Endodermal cell (in vitro differentiated cells): ENCODE results near the gene CYP2W1. TPM values are rescaled to one million over a fixed set of nuclear protein-coding genes. Genes with fewer than 3 reads are reported as not detected.

Experiments used
- DNase-seq: peaks from one replicate; pipeline ENCODE4 v3.0.0-alpha.2; 2017
- H3K27ac ChIP-seq: 2 replicates; pipeline ENCODE4 v1.5.1; 2013; ENCODE audit warnings: mild to moderate bottlenecking, low read depth, low read length, moderate library complexity
- H3K27me3 ChIP-seq: 2 replicates; pipeline ENCODE4 v1.6.1; 2013; ENCODE audit warnings: mild to moderate bottlenecking, low read length, moderate library complexity; ENCODE audit not compliant: insufficient read depth, control insufficient read depth, poor library complexity, severe bottlenecking
- H3K36me3 ChIP-seq: 2 replicates; pipeline ENCODE4 v1.7.0; 2013; ENCODE audit warnings: mild to moderate bottlenecking, low read length, moderate library complexity; ENCODE audit not compliant: control insufficient read depth, insufficient read depth
- H3K4me1 ChIP-seq: one replicate; pipeline ENCODE4 v1.7.0; 2013; ENCODE audit warnings: low read length; ENCODE audit not compliant: control insufficient read depth, insufficient read depth
- H3K4me3 ChIP-seq: 2 replicates; pipeline ENCODE4 v1.5.1; 2013; ENCODE audit warnings: mild to moderate bottlenecking, low read length, moderate library complexity
- H3K9ac ChIP-seq: 2 replicates; pipeline ENCODE4 v1.6.1; 2013; ENCODE audit warnings: mild to moderate bottlenecking, low read length, moderate library complexity; ENCODE audit not compliant: poor library complexity, severe bottlenecking; ENCODE audit errors: extremely low read depth
- H3K9me3 ChIP-seq: 2 replicates; pipeline ENCODE4 v1.6.1; 2013; ENCODE audit warnings: mild to moderate bottlenecking, low read length, moderate library complexity; ENCODE audit not compliant: control insufficient read depth
- H3K27ac Mint-ChIP-seq: 2 replicates; pipeline ENCODE4 v1.8.0; 2020; ENCODE audit warnings: mixed read lengths
- H3K27me3 Mint-ChIP-seq: 2 replicates; pipeline ENCODE4 v1.8.0; 2021; ENCODE audit warnings: mild to moderate bottlenecking, mixed read lengths; ENCODE audit not compliant: insufficient read depth
- H3K36me3 Mint-ChIP-seq: 2 replicates; pipeline ENCODE4 v1.8.0; 2020; ENCODE audit warnings: low read depth, mixed read lengths
- H3K4me1 Mint-ChIP-seq: 2 replicates; pipeline ENCODE4 v1.8.0; 2020; ENCODE audit warnings: mixed read lengths
- H3K4me3 Mint-ChIP-seq: 2 replicates; pipeline ENCODE4 v1.8.0; 2020; ENCODE audit warnings: mild to moderate bottlenecking, moderate library complexity, mixed read lengths
- H3K9me3 Mint-ChIP-seq: 2 replicates; pipeline ENCODE4 v1.8.0; 2020; ENCODE audit warnings: mild to moderate bottlenecking, mixed read lengths
- CTCF ChIP-seq: fragments of 200-600 bp; sonication (generic); conservative IDR thresholded peaks from 2 replicates; pipeline ENCODE4 v1.5.0; 2021; ENCODE audit warnings: antibody characterized with exemption, mild to moderate bottlenecking
- WGBS, 2 experiments: methylation state at CpG; one replicate each; pipeline versions ENCODE4 v1.1.5 to v1.1.7; 2013; ENCODE audit warnings: missing lambda C conversion rate in 2 of 2, mixed read lengths in 1 of 2; ENCODE audit not compliant: insufficient coverage in 1 of 2, insufficient read length in 1 of 2; 5-methylcytosine and 5-hydroxymethylcytosine counted together
- total RNA-seq, 2 donors: library from RNA; stranded (reverse); fragmentation: NEBNext Ultra II Directional in 1 of 2; extraction: Animal tissue kit (Norgen Biotek cat#: 25700) in 1 of 2; gene quantifications; 2 replicates in 1 of 2; 3 replicates in 1 of 2; pipeline ENCODE4 v1.2.1, GENCODE V29; 2021

The CYP2W1 gene
- total RNA-seq, 2 donors from 2014 or later, result not detected

- DNase-seq, result no peak
- H3K27me3 ChIP-seq, result no peaks in the 10 kb centered on the region
- H3K9ac ChIP-seq, result no peak overlapping the region
- Mint-ChIP-seq H3K27me3 (no peaks in the 10 kb centered on the region), H3K27ac (no peak overlapping the region), H3K4me1 (peaks cover 7% of the 10 kb centered on the region), H3K4me3 (no peak overlapping the region), H3K9me3 (no peaks in the 10 kb centered on the region), H3K36me3 (peaks cover 38% of the 10 kb centered on the region)
- H3K4me3 ChIP-seq, result no peak overlapping the region
- TF ChIP-seq CTCF, result no peak
- no peaks in the 10 kb centered on the region for H3K9me3 ChIP-seq
- no peaks in the 10 kb centered on the region for H3K4me1 ChIP-seq
- no peak overlapping the region for H3K27ac ChIP-seq
- 94 to 97% methylated on average over 9 to 11 of the region's 11 CpGs for WGBS, 2 experiments
- H3K36me3 ChIP-seq, result peaks cover 49% of the 10 kb centered on the region
These were observed 13.6 kb upstream of the CYP2W1 start for GRCh38 chr7:969403-969802.

GRCh38 chr7:970744-971143 is 12.2 kb upstream of the CYP2W1 start:
- Histone ChIP-seq H3K27ac (no peak overlapping the region), H3K36me3 (peaks cover 49% of the 10 kb centered on the region), H3K9me3 (no peaks in the 10 kb centered on the region), H3K27me3 (no peaks in the 10 kb centered on the region), H3K4me3 (no peak overlapping the region), H3K9ac (no peak overlapping the region), H3K4me1 (no peaks in the 10 kb centered on the region)
- no peaks in the 10 kb centered on the region for H3K27me3 Mint-ChIP-seq
- no peak for TF ChIP-seq CTCF
- no peaks in the 10 kb centered on the region for H3K9me3 Mint-ChIP-seq
- peaks cover 38% of the 10 kb centered on the region for H3K36me3 Mint-ChIP-seq
- no peak for DNase-seq
- H3K27ac Mint-ChIP-seq, result peak overlapping the region; percentile 84
- peaks cover 8% of the 10 kb centered on the region for H3K4me1 Mint-ChIP-seq
- 95 to 98% methylated on average over 5 to 6 of the region's 6 CpGs for WGBS, 2 experiments
- no peak overlapping the region for H3K4me3 Mint-ChIP-seq

- DNase-seq, result no peak
- H3K27me3 ChIP-seq, result no peaks in the 10 kb centered on the region
- no peak for TF ChIP-seq CTCF
- H3K9me3 ChIP-seq, result no peaks in the 10 kb centered on the region
- H3K4me3 Mint-ChIP-seq, result no peak overlapping the region
- peaks cover 43% of the 10 kb centered on the region for H3K36me3 ChIP-seq
- WGBS, 2 experiments, result 96 to 98% methylated on average over 10 to 12 of the region's 12 CpGs
- H3K36me3 Mint-ChIP-seq, result peaks cover 38% of the 10 kb centered on the region
- H3K4me3 ChIP-seq, result no peak overlapping the region
- H3K9me3 Mint-ChIP-seq, result no peaks in the 10 kb centered on the region
- H3K4me1 ChIP-seq, result no peaks in the 10 kb centered on the region
- H3K27ac Mint-ChIP-seq, result no peak overlapping the region
- no peaks in the 10 kb centered on the region for H3K27me3 Mint-ChIP-seq
- no peak overlapping the region for H3K9ac ChIP-seq
- no peak overlapping the region for H3K27ac ChIP-seq
- H3K4me1 Mint-ChIP-seq, result peaks cover 11% of the 10 kb centered on the region
These were observed 10.9 kb upstream of the CYP2W1 start for GRCh38 chr7:972110-972509.
